Liver (tissue), 3 donors: Measurements from ENCODE around the gene COX18.

ENCODE experiments used
- ATF3 ChIP-seq: IDR thresholded peaks from 2 replicates; pipeline ENCODE4 v1.6.1; 2016; ENCODE audit warnings: antibody characterized with exemption
- JUND ChIP-seq, 2 donors: IDR thresholded peaks; 2 replicates each; pipeline ENCODE4 v1.6.1; 2016; ENCODE audit warnings: antibody characterized with exemption in 2 of 2
- MAX ChIP-seq: IDR thresholded peaks from 2 replicates; pipeline ENCODE4 v1.6.1; 2016; ENCODE audit warnings: antibody characterized with exemption
- RAD21 ChIP-seq, 2 donors: IDR thresholded peaks; 2 replicates each; pipeline ENCODE4 v1.6.1; 2016; ENCODE audit warnings: antibody characterized with exemption in 2 of 2, mild to moderate bottlenecking in 2 of 2
- SP1 ChIP-seq: IDR thresholded peaks from 2 replicates; pipeline ENCODE4 v1.6.1; 2018; ENCODE audit warnings: antibody characterized with exemption, mild to moderate bottlenecking
- TAF1 ChIP-seq: conservative IDR thresholded peaks from 2 replicates; pipeline ENCODE4 v1.6.1; 2016; ENCODE audit warnings: antibody characterized with exemption, mild to moderate bottlenecking
- YY1 ChIP-seq: IDR thresholded peaks from 2 replicates; pipeline ENCODE4 v1.6.1; 2016; ENCODE audit warnings: antibody characterized with exemption, mild to moderate bottlenecking
- ZBTB33 ChIP-seq: IDR thresholded peaks from 2 replicates; pipeline ENCODE4 v1.6.1; 2016; ENCODE audit warnings: antibody characterized with exemption
- TF ChIP-seq, protein P1 (sequence below): fragments of 150-350 bp; IDR thresholded peaks from 2 replicates; pipeline ENCODE4 v1.5.1; 2017; ENCODE audit warnings: improper control_type of control experiment, low read depth, low read length; ENCODE audit not compliant: missing input control
- TF ChIP-seq, protein P2 (sequence below): IDR thresholded peaks from 2 replicates; pipeline ENCODE4 v1.6.1; 2016; ENCODE audit warnings: antibody characterized with exemption, mild to moderate bottlenecking
- donor health status: healthy.
- donor health status: healthy.

- TF ChIP-seq MAX (no peak), JUND (IDR thresholded peaks at IDR 0.05) (no peak), RAD21 (IDR thresholded peaks at IDR 0.05) (no peak), YY1 (no peak), SP1 (no peak), ZBTB33 (no peak), TAF1 (no peak), ATF3 (no peak)
- TF ChIP-seq, protein P1, sequence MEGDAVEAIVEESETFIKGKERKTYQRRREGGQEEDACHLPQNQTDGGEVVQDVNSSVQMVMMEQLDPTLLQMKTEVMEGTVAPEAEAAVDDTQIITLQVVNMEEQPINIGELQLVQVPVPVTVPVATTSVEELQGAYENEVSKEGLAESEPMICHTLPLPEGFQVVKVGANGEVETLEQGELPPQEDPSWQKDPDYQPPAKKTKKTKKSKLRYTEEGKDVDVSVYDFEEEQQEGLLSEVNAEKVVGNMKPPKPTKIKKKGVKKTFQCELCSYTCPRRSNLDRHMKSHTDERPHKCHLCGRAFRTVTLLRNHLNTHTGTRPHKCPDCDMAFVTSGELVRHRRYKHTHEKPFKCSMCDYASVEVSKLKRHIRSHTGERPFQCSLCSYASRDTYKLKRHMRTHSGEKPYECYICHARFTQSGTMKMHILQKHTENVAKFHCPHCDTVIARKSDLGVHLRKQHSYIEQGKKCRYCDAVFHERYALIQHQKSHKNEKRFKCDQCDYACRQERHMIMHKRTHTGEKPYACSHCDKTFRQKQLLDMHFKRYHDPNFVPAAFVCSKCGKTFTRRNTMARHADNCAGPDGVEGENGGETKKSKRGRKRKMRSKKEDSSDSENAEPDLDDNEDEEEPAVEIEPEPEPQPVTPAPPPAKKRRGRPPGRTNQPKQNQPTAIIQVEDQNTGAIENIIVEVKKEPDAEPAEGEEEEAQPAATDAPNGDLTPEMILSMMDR, result no peak
- TF ChIP-seq, protein P2, sequence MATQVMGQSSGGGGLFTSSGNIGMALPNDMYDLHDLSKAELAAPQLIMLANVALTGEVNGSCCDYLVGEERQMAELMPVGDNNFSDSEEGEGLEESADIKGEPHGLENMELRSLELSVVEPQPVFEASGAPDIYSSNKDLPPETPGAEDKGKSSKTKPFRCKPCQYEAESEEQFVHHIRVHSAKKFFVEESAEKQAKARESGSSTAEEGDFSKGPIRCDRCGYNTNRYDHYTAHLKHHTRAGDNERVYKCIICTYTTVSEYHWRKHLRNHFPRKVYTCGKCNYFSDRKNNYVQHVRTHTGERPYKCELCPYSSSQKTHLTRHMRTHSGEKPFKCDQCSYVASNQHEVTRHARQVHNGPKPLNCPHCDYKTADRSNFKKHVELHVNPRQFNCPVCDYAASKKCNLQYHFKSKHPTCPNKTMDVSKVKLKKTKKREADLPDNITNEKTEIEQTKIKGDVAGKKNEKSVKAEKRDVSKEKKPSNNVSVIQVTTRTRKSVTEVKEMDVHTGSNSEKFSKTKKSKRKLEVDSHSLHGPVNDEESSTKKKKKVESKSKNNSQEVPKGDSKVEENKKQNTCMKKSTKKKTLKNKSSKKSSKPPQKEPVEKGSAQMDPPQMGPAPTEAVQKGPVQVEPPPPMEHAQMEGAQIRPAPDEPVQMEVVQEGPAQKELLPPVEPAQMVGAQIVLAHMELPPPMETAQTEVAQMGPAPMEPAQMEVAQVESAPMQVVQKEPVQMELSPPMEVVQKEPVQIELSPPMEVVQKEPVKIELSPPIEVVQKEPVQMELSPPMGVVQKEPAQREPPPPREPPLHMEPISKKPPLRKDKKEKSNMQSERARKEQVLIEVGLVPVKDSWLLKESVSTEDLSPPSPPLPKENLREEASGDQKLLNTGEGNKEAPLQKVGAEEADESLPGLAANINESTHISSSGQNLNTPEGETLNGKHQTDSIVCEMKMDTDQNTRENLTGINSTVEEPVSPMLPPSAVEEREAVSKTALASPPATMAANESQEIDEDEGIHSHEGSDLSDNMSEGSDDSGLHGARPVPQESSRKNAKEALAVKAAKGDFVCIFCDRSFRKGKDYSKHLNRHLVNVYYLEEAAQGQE, result no peak
These were observed 58.5 kb downstream of the COX18 start for GRCh38 chr4:73010789-73011628.
